HUES6 (cell line): ENCODE data around the gene PHF20.

Source experiments
- H3K27ac ChIP-seq: 2 replicates; pipeline ENCODE4 v1.7.0; 2013; ENCODE audit warnings: low read depth, mild to moderate bottlenecking, low read length, inconsistent platforms
- H3K27me3 ChIP-seq: 2 replicates; pipeline ENCODE4 v1.6.1; 2013; ENCODE audit warnings: low read length; ENCODE audit not compliant: control insufficient read depth, insufficient read depth
- H3K36me3 ChIP-seq: 2 replicates; pipeline ENCODE4 v1.6.1; 2013; ENCODE audit warnings: low read length; ENCODE audit not compliant: control insufficient read depth, insufficient read depth
- H3K4me1 ChIP-seq: 2 replicates; pipeline ENCODE4 v1.6.1; 2013; ENCODE audit warnings: low read length; ENCODE audit not compliant: control insufficient read depth, insufficient read depth
- H3K4me3 ChIP-seq: 2 replicates; pipeline ENCODE4 v1.5.1; 2013; ENCODE audit warnings: low read depth, low read length
- H3K9ac ChIP-seq: one replicate; pipeline ENCODE4 v1.6.1; 2013; ENCODE audit warnings: mild to moderate bottlenecking, low read length
- H3K9me3 ChIP-seq: 2 replicates; pipeline ENCODE4 v1.6.1; 2013; ENCODE audit warnings: low read depth, low read length; ENCODE audit not compliant: control insufficient read depth, insufficient read depth

The PHF20 gene

GRCh38 chr20:35826397-35826998 is 54.7 kb downstream of the PHF20 start:
- Histone ChIP-seq H3K4me3 (no peak overlapping the region), H3K4me1 (no peaks in the 10 kb centered on the region), H3K36me3 (peaks cover 14% of the 10 kb centered on the region; the same call in 1 of the 2 replicates), H3K9me3 (peaks cover 2% of the 10 kb centered on the region; the same call in 1 of the 2 replicates), H3K27me3 (no peaks in the 10 kb centered on the region), H3K27ac (no peak overlapping the region), H3K9ac (no peak overlapping the region)

GRCh38 chr20:35828434-35828833 is 56.6 kb downstream of the PHF20 start:
- H3K9ac ChIP-seq, result no peak overlapping the region
- no peaks in the 10 kb centered on the region for H3K27me3 ChIP-seq
- no peak overlapping the region for H3K4me3 ChIP-seq
- H3K36me3 ChIP-seq, result peaks cover 14% of the 10 kb centered on the region; the same call in 1 of the 2 replicates
- no peaks in the 10 kb centered on the region for H3K4me1 ChIP-seq
- H3K27ac ChIP-seq, result no peak overlapping the region
- peaks cover 2% of the 10 kb centered on the region; the same call in 1 of the 2 replicates for H3K9me3 ChIP-seq

GRCh38 chr20:35828916-35829315 is 57.1 kb downstream of the PHF20 start:
- Histone ChIP-seq H3K9ac (no peak overlapping the region), H3K36me3 (peaks cover 11% of the 10 kb centered on the region; the same call in 1 of the 2 replicates), H3K27ac (no peak overlapping the region), H3K4me1 (no peaks in the 10 kb centered on the region), H3K27me3 (no peaks in the 10 kb centered on the region), H3K9me3 (peaks cover 2% of the 10 kb centered on the region; the same call in 1 of the 2 replicates), H3K4me3 (no peak overlapping the region)

DNA sequence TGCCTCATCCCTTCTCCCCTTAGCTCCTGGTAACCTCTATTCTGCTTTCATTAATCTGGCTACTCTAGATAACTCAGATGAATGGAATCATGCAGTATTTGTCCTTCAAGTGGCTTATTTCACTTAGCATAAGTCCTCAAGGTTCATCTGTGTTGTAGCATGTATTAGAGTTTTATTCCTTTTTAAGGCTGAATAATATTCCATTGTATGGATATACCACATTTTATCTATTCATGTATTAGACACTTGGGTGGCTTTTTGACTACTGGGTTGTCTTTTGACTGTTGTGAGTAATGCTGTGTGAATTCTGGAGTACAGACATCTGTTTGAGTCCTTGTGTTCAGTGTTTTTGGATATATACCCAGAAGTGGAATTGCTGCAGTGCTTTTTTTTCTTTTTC is 58.4 kb downstream of the PHF20 start:
- H3K36me3 ChIP-seq, result peaks cover 11% of the 10 kb centered on the region; the same call in 1 of the 2 replicates

DNA sequence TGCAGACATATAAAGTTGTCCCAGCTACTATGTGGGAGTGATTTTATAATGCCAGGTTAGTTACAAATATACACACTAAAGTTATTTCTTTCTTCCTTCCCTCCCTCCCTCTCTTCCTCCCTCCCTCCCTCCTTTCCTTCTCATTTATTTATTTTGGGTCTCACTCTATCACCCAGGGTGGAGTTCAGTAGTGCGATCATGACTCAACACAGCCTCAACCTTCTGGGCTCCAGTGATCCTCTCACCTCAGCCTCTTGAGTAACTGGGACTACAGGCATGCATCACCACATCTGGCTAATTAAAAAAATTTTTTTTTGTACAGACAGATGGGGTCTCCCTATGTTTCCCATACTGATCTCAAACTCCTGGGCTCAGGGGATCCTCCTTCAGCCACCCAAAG is 59.2 kb downstream of the PHF20 start:
- Histone ChIP-seq H3K36me3 (peaks cover 11% of the 10 kb centered on the region; the same call in 1 of the 2 replicates), H3K27ac (no peak overlapping the region), H3K9ac (no peak overlapping the region), H3K27me3 (no peaks in the 10 kb centered on the region), H3K4me3 (no peak overlapping the region), H3K9me3 (peaks cover 2% of the 10 kb centered on the region; the same call in 1 of the 2 replicates), H3K4me1 (no peaks in the 10 kb centered on the region)

More for the DNA sequence above, 58.4 kb downstream of the PHF20 start:
- Histone ChIP-seq H3K9me3 (peaks cover 2% of the 10 kb centered on the region; the same call in 1 of the 2 replicates), H3K27me3 (no peaks in the 10 kb centered on the region), H3K9ac (no peak overlapping the region), H3K27ac (no peak overlapping the region), H3K4me1 (no peaks in the 10 kb centered on the region), H3K4me3 (no peak overlapping the region)

GRCh38 chr20:35831971-35832370 is 60.2 kb downstream of the PHF20 start:
- peaks cover 2% of the 10 kb centered on the region; the same call in 1 of the 2 replicates for H3K9me3 ChIP-seq
- H3K4me1 ChIP-seq, result no peaks in the 10 kb centered on the region
- peaks cover 11% of the 10 kb centered on the region; the same call in 1 of the 2 replicates for H3K36me3 ChIP-seq
- no peak overlapping the region for H3K27ac ChIP-seq
- H3K9ac ChIP-seq, result no peak overlapping the region
- H3K4me3 ChIP-seq, result no peak overlapping the region
- no peaks in the 10 kb centered on the region for H3K27me3 ChIP-seq

GRCh38 chr20:35833241-35833640 is 61.4 kb downstream of the PHF20 start:
- H3K9ac ChIP-seq, result no peak overlapping the region
- H3K4me1 ChIP-seq, result peaks cover 4% of the 10 kb centered on the region; the same call in 1 of the 2 replicates
- H3K36me3 ChIP-seq, result peaks cover 11% of the 10 kb centered on the region; the same call in 1 of the 2 replicates
- H3K4me3 ChIP-seq, result no peak overlapping the region
- peaks cover 2% of the 10 kb centered on the region; the same call in 1 of the 2 replicates for H3K9me3 ChIP-seq
- H3K27ac ChIP-seq, result no peak overlapping the region
- no peaks in the 10 kb centered on the region for H3K27me3 ChIP-seq

DNA sequence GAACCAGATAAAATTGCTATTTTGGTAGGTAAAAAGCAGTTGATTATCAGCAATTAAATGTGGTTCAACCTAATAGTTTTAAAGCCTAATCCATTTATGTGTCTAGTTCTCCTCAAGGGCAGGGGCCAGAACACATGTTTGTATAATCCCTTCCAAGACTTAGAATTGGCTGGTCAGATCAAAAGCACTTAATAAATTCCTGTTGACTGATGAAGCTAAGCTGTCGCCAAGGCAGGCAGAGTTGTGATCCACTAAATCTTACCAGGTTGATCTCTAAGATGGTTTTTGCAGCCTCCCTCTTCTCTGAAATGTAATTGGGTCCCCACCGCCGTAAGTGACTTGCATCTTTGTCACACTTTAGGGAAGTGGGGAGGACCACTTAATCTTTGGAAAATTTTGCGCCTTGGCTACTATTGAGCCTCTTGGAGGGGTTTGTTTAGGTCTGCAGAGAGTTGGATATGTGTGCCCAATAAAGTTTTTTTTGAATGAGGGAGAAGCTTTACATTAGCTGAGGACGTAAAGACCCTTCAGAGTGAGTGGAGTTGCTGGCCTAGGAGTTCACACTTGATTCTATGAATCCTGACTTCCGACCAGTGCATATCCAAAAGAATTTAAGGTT is 65.9 kb downstream of the PHF20 start:
- H3K4me3 ChIP-seq, result no peak overlapping the region
- H3K4me1 ChIP-seq, result peaks cover 4% of the 10 kb centered on the region; the same call in 1 of the 2 replicates
- H3K9me3 ChIP-seq, result peaks cover 2% of the 10 kb centered on the region
- H3K27ac ChIP-seq, result no peak overlapping the region
- no peaks in the 10 kb centered on the region for H3K27me3 ChIP-seq
- no peak overlapping the region for H3K9ac ChIP-seq
- H3K36me3 ChIP-seq, result peaks cover 11% of the 10 kb centered on the region

- H3K4me3 ChIP-seq, result no peak overlapping the region
- peaks cover 2% of the 10 kb centered on the region for H3K9me3 ChIP-seq
- H3K27me3 ChIP-seq, result no peaks in the 10 kb centered on the region
- H3K4me1 ChIP-seq, result peaks cover 4% of the 10 kb centered on the region; the same call in 1 of the 2 replicates
- H3K36me3 ChIP-seq, result peaks cover 16% of the 10 kb centered on the region
- H3K9ac ChIP-seq, result no peak overlapping the region
- H3K27ac ChIP-seq, result no peak overlapping the region
These were observed 66.4 kb downstream of the PHF20 start for GRCh38 chr20:35838205-35838604.

GRCh38 chr20:35839904-35840303 is 68.1 kb downstream of the PHF20 start:
- peaks cover 16% of the 10 kb centered on the region for H3K36me3 ChIP-seq
- peaks cover 2% of the 10 kb centered on the region for H3K9me3 ChIP-seq
- no peak overlapping the region for H3K4me3 ChIP-seq
- H3K27me3 ChIP-seq, result no peaks in the 10 kb centered on the region
- H3K27ac ChIP-seq, result no peak overlapping the region
- peaks cover 4% of the 10 kb centered on the region; the same call in 1 of the 2 replicates for H3K4me1 ChIP-seq
- H3K9ac ChIP-seq, result no peak overlapping the region

DNA sequence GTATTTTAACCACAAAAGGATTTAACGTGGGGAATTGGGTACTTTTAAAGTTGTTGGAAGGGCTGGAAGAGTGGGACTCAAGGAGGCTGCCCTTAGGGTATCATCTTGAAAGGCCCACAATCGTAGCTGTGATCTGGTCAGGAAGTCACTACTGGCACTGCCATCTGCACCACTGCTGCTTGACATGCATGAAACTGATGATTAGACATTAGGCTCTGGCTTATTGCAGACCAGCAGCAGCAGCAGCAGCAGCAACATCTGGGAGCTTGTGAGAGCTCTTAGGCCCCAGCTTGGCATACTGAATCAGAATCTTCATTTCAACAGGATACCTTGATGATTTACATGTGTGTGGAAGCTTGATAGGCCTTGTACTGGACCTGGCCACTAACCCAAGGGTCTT is 68.6 kb downstream of the PHF20 start:
- Histone ChIP-seq H3K9ac (no peak overlapping the region), H3K27me3 (no peaks in the 10 kb centered on the region), H3K4me1 (peaks cover 4% of the 10 kb centered on the region; the same call in 1 of the 2 replicates), H3K4me3 (no peak overlapping the region), H3K36me3 (peaks cover 18% of the 10 kb centered on the region), H3K27ac (no peak overlapping the region), H3K9me3 (peaks cover 2% of the 10 kb centered on the region)
